Measurements from ENCODE around the gene PARD3B. TPM values are rescaled to one million over a fixed set of nuclear protein-coding genes. Genes with fewer than 3 reads are reported as not detected.

The PARD3B gene
- total RNA-seq, 1 experiment from 2014 or later: 2.0 TPM

GRCh38 chr2:204890680-204891079 is 345.4 kb downstream of the PARD3B start:
- Histone ChIP-seq H3K9ac (ENCODE audit: low read length) (no peak overlapping the region), H3K36me3 (ENCODE audit: control insufficient read depth in 1 of 2, insufficient read depth in 2 of 2, low read length in 2 of 2) (no peaks in the 10 kb centered on the region), H3K9me2 (ENCODE audit: insufficient read depth) (no peaks in the 10 kb centered on the region), H2AFZ (ENCODE audit: low read depth, low read length, poor library complexity, severe bottlenecking) (no peak overlapping the region), H3K27ac (ENCODE audit: low read depth, low read length) (no peak overlapping the region), H3K9me3 (ENCODE audit: control insufficient read depth in 1 of 2, insufficient read depth in 1 of 2, low read depth in 1 of 2, low read length in 2 of 2) (no peaks in the 10 kb centered on the region), H3K79me2 (ENCODE audit: insufficient read depth, low read length) (no peaks in the 10 kb centered on the region), H3K4me1 (ENCODE audit: control insufficient read depth in 1 of 2, insufficient read depth in 2 of 2, low read length in 2 of 2) (no peaks in the 10 kb centered on the region), H3K4me2 (ENCODE audit: low read length) (no peak overlapping the region), H3K4me3 (replicated peaks in 1 of 2; ENCODE audit: low read depth in 1 of 2, low read length in 2 of 2) (no peak overlapping the region), H4K20me1 (ENCODE audit: insufficient read depth) (no peaks in the 10 kb centered on the region), H3K27me3 (ENCODE audit: insufficient read depth, low read length) (no peaks in the 10 kb centered on the region)
- no peak for ATAC-seq
- ChIA-PET CTCF (no interaction called here), RAD21 (ENCODE audit: low non-redundant PET in 1 of 2, low total read pairs in 2 of 2, uncharacterized antibody in 2 of 2, unreplicated experiment in 2 of 2) (no interaction called here), POLR2A (no interaction called here)
- intact Hi-C loops (cut with micrococcal nuclease): no loop called here
- TF ChIP-seq ATF3 (IDR thresholded peaks at IDR 0.05): no peak
- TF ChIP-seq SIN3A (IDR thresholded peaks at IDR 0.05; ENCODE audit: low read depth): no peak
- no peak for DNase-seq (ENCODE audit: low read depth, low spot score)
- no TSS peak for BruUV-seq (replicated peaks)

GRCh38 chr2:204891739-204892138 is 346.5 kb downstream of the PARD3B start:
- Histone ChIP-seq H3K4me1 (ENCODE audit: control insufficient read depth in 1 of 2, insufficient read depth in 2 of 2, low read length in 2 of 2) (no peaks in the 10 kb centered on the region), H3K79me2 (ENCODE audit: insufficient read depth, low read length) (no peaks in the 10 kb centered on the region), H3K9ac (ENCODE audit: low read length) (no peak overlapping the region), H3K4me2 (ENCODE audit: low read length) (no peak overlapping the region), H3K4me3 (replicated peaks in 1 of 2; ENCODE audit: low read depth in 1 of 2, low read length in 2 of 2) (no peak overlapping the region), H3K27me3 (ENCODE audit: insufficient read depth, low read length) (no peaks in the 10 kb centered on the region), H4K20me1 (ENCODE audit: insufficient read depth) (no peaks in the 10 kb centered on the region), H2AFZ (ENCODE audit: low read depth, low read length, poor library complexity, severe bottlenecking) (no peak overlapping the region), H3K9me2 (ENCODE audit: insufficient read depth) (no peaks in the 10 kb centered on the region), H3K36me3 (ENCODE audit: control insufficient read depth in 1 of 2, insufficient read depth in 2 of 2, low read length in 2 of 2) (no peaks in the 10 kb centered on the region), H3K9me3 (ENCODE audit: control insufficient read depth in 1 of 2, insufficient read depth in 1 of 2, low read depth in 1 of 2, low read length in 2 of 2) (no peaks in the 10 kb centered on the region), H3K27ac (ENCODE audit: low read depth, low read length) (no peak overlapping the region)
- ChIA-PET RAD21 (ENCODE audit: low non-redundant PET in 1 of 2, low total read pairs in 2 of 2, uncharacterized antibody in 2 of 2, unreplicated experiment in 2 of 2) (no interaction called here), POLR2A (no interaction called here), CTCF (no interaction called here)
- ATAC-seq (no peak), DNase-seq (ENCODE audit: low read depth, low spot score) (no peak)
- intact Hi-C loops (cut with micrococcal nuclease): no loop called here
- no TSS peak for BruUV-seq (replicated peaks)
- no peak for TF ChIP-seq REST (IDR thresholded peaks at IDR 0.05; ENCODE audit: low read depth)
- no peak for TF ChIP-seq RAD21 (IDR thresholded peaks at IDR 0.05; ENCODE audit: low read depth)
- no peak for TF ChIP-seq ATF3 (IDR thresholded peaks at IDR 0.05)
- TF ChIP-seq EGR1 (IDR thresholded peaks at IDR 0.05; ENCODE audit: low read depth): no peak
- TF ChIP-seq YY1 (IDR thresholded peaks at IDR 0.05; ENCODE audit: extremely low read depth, insufficient replicate concordance, low read depth, low read length): no peak
- TF ChIP-seq CTCF (IDR thresholded peaks at IDR 0.05 in 2 of 3, conservative IDR thresholded peaks at IDR 0.05 in 1 of 3; ENCODE audit: borderline replicate concordance in 1 of 3, insufficient read depth in 1 of 3, low read depth in 2 of 3, low read length in 2 of 3): no peak
- no peak for TF ChIP-seq SIN3A (IDR thresholded peaks at IDR 0.05; ENCODE audit: low read depth)
- TF ChIP-seq EZH2phosphoT487 (IDR thresholded peaks at IDR 0.05; ENCODE audit: borderline replicate concordance): no peak
- TF ChIP-seq EZH2 (IDR thresholded peaks at IDR 0.05): no peak
- no peak for TF ChIP-seq CBX3 (IDR thresholded peaks at IDR 0.05; ENCODE audit: low read depth)
- no peak for TF ChIP-seq SP1 (IDR thresholded peaks at IDR 0.05; ENCODE audit: low read depth)
- TF ChIP-seq MAX (IDR thresholded peaks at IDR 0.05): no peak
- TF ChIP-seq JUND (IDR thresholded peaks at IDR 0.05): no peak
- no peak for TF ChIP-seq CEBPB (IDR thresholded peaks at IDR 0.05; ENCODE audit: low read depth)
- no peak for TF ChIP-seq POLR2AphosphoS5 (IDR thresholded peaks at IDR 0.05; ENCODE audit: low read depth, low read length)
- no peak for TF ChIP-seq ZNF274 (IDR thresholded peaks at IDR 0.05; ENCODE audit: low read depth, low read length)
- TF ChIP-seq FOSL1 (IDR thresholded peaks at IDR 0.05; ENCODE audit: low read depth): no peak
